H1 (cell line): ENCODE measurements around the gene SH3BP2.

ENCODE experiments used
- BRCA1 ChIP-seq: IDR thresholded peaks from 2 replicates; pipeline ENCODE4 v1.6.1; 2012; ENCODE audit warnings: low read depth, low read length, improper control_type of control experiment
- CBX5 ChIP-seq: fragments of 300-800, 300-1000 bp; sonication (generic); IDR thresholded peaks from 2 replicates; pipeline ENCODE4 v1.7.1; 2016; ENCODE audit warnings: antibody characterized with exemption, low read length, low read depth
- CEBPB ChIP-seq: IDR thresholded peaks from 2 replicates; pipeline ENCODE4 v1.6.1; 2012; ENCODE audit warnings: low read depth, low read length
- CHD2 ChIP-seq: IDR thresholded peaks from 2 replicates; pipeline ENCODE4 v1.6.1; 2012; ENCODE audit warnings: low read length, improper control_type of control experiment
- KDM5A ChIP-seq: fragments of 200-600 bp; IDR thresholded peaks from 2 replicates; pipeline ENCODE4 v1.7.1; 2012; ENCODE audit warnings: mild to moderate bottlenecking, low read length, inconsistent platforms, mixed read lengths
- POLR2A ChIP-seq, 2 experiments: IDR thresholded peaks; 1 replicate in 1 of 2; 2 replicates in 1 of 2; pipeline ENCODE4 v1.6.1; 2011; ENCODE audit warnings: low read depth in 2 of 2, low read length in 2 of 2, mild to moderate bottlenecking in 2 of 2; ENCODE audit errors: control extremely low read depth in 1 of 2
- POLR2AphosphoS5 ChIP-seq: IDR thresholded peaks from 2 replicates; pipeline ENCODE4 v1.6.1; 2011; ENCODE audit warnings: low read depth, low read length
- RFX5 ChIP-seq: IDR thresholded peaks from 2 replicates; pipeline ENCODE4 v1.6.1; 2011; ENCODE audit warnings: low read depth, low read length, improper control_type of control experiment, borderline replicate concordance
- TF ChIP-seq, protein P1 (sequence below), 3 experiments: IDR thresholded peaks; 1 replicate in 2 of 3; 2 replicates in 1 of 3; pipeline versions ENCODE4 v1.5.1 to v1.6.1; 2011; ENCODE audit warnings: low read length in 3 of 3, mild to moderate bottlenecking in 3 of 3, inconsistent platforms in 2 of 3, low read depth in 1 of 3, moderate library complexity in 1 of 3; ENCODE audit not compliant: insufficient read depth in 1 of 3; ENCODE audit errors: control extremely low read depth in 1 of 3
- TF ChIP-seq, protein P2 (sequence below): IDR thresholded peaks from 2 replicates; pipeline ENCODE4 v1.6.1; 2011; ENCODE audit warnings: low read length, improper control_type of control experiment

DNA sequence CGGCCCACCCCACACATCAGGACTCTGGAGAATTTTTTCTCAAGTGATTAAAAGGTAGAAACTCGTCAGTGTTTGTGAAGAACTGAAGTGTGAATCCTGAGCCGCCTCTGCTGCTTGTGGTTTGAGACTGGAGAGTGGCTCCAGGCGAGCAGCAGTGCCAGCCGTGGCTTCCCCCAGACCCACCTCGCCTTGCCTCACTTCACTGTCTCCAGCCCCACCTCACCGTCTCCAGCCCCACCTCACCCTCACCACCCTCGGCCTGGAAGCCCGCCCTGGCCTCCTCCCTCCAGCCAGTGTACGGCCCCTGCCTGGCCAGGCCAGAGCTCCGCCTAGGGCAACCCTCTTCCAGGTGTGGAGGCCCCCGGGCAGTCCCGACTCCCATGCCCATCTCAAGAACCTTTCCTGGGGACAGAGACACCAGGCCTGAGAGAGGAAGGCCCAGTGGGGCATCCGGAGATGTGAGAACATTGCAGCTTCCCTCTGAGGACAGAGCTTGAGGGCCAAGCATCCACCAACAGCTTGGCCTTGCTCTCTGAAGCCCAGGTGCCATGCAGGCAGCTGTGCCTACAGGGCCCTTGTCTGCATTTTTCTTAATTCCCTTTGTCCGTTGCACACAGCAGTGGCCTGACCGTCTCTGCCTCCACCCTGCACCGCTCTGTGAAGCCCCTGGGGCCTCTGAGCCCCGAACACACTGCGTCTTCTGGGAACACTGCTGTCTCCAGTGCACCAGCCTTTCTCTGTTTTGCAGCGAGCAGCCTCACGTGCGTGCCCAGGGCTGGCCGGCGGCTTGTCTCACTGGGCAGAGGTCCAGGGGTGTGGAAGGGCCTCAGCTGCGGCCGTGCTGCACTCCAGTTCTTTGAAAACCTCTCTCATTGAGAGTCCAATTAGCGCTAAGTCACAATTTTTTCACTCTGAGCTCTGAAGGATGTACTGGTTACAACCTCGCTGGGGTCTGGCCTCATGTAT, 13.8 kb downstream of the SH3BP2 start:
- TF ChIP-seq, protein P1, sequence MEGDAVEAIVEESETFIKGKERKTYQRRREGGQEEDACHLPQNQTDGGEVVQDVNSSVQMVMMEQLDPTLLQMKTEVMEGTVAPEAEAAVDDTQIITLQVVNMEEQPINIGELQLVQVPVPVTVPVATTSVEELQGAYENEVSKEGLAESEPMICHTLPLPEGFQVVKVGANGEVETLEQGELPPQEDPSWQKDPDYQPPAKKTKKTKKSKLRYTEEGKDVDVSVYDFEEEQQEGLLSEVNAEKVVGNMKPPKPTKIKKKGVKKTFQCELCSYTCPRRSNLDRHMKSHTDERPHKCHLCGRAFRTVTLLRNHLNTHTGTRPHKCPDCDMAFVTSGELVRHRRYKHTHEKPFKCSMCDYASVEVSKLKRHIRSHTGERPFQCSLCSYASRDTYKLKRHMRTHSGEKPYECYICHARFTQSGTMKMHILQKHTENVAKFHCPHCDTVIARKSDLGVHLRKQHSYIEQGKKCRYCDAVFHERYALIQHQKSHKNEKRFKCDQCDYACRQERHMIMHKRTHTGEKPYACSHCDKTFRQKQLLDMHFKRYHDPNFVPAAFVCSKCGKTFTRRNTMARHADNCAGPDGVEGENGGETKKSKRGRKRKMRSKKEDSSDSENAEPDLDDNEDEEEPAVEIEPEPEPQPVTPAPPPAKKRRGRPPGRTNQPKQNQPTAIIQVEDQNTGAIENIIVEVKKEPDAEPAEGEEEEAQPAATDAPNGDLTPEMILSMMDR (IDR thresholded peaks at IDR 0.05; ENCODE audit: control extremely low read depth in 1 of 3, insufficient read depth in 1 of 3, low read depth in 1 of 3, low read length in 3 of 3): no peak
- TF ChIP-seq POLR2AphosphoS5 (no peak), CHD2 (no peak), POLR2A (IDR thresholded peaks at IDR 0.05; ENCODE audit: control extremely low read depth in 1 of 2, low read depth in 2 of 2, low read length in 2 of 2) (no peak), KDM5A (no peak), CEBPB (no peak), RFX5 (no peak), CBX5 (no peak), BRCA1 (no peak)
- TF ChIP-seq, protein P2, sequence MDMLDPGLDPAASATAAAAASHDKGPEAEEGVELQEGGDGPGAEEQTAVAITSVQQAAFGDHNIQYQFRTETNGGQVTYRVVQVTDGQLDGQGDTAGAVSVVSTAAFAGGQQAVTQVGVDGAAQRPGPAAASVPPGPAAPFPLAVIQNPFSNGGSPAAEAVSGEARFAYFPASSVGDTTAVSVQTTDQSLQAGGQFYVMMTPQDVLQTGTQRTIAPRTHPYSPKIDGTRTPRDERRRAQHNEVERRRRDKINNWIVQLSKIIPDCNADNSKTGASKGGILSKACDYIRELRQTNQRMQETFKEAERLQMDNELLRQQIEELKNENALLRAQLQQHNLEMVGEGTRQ: no peak
